Measurements from ENCODE around the gene RIPOR2.
"Not testable (repeated sequence)": the region's sequence is repeated elsewhere in the genome, so short reads cannot be mapped to it uniquely, and the experiment has no call there.

- TF ChIP-seq MZF1 (tag by site-specific recombination; IDR thresholded peaks at IDR 0.05; ENCODE audit: borderline replicate concordance); ZSCAN18 (tag by site-specific recombination; IDR thresholded peaks at IDR 0.05); ZNF621 (tag by site-specific recombination; IDR thresholded peaks at IDR 0.05); BCL11A (tag by site-specific recombination; IDR thresholded peaks at IDR 0.05; ENCODE audit: low read depth); ZNF560 (tag by site-specific recombination; IDR thresholded peaks at IDR 0.05; ENCODE audit: borderline replicate concordance); ZNF133 (tag by site-specific recombination; IDR thresholded peaks at IDR 0.05); ZNF624 (tag by site-specific recombination; IDR thresholded peaks at IDR 0.05): not testable (repeated sequence)
- TF ChIP-seq, protein P1, sequence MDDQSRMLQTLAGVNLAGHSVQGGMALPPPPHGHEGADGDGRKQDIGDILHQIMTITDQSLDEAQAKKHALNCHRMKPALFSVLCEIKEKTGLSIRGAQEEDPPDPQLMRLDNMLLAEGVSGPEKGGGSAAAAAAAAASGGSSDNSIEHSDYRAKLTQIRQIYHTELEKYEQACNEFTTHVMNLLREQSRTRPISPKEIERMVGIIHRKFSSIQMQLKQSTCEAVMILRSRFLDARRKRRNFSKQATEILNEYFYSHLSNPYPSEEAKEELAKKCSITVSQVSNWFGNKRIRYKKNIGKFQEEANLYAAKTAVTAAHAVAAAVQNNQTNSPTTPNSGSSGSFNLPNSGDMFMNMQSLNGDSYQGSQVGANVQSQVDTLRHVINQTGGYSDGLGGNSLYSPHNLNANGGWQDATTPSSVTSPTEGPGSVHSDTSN (CRISPR knock-in tag; IDR thresholded peaks at IDR 0.05), result not testable (repeated sequence)
- TF ChIP-seq, protein P2, sequence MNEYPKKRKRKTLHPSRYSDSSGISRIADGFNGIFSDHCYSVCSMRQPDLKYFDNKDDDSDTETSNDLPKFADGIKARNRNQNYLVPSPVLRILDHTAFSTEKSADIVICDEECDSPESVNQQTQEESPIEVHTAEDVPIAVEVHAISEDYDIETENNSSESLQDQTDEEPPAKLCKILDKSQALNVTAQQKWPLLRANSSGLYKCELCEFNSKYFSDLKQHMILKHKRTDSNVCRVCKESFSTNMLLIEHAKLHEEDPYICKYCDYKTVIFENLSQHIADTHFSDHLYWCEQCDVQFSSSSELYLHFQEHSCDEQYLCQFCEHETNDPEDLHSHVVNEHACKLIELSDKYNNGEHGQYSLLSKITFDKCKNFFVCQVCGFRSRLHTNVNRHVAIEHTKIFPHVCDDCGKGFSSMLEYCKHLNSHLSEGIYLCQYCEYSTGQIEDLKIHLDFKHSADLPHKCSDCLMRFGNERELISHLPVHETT (tag by site-specific recombination; IDR thresholded peaks at IDR 0.05), result not testable (repeated sequence)
- TF ChIP-seq, protein P3, sequence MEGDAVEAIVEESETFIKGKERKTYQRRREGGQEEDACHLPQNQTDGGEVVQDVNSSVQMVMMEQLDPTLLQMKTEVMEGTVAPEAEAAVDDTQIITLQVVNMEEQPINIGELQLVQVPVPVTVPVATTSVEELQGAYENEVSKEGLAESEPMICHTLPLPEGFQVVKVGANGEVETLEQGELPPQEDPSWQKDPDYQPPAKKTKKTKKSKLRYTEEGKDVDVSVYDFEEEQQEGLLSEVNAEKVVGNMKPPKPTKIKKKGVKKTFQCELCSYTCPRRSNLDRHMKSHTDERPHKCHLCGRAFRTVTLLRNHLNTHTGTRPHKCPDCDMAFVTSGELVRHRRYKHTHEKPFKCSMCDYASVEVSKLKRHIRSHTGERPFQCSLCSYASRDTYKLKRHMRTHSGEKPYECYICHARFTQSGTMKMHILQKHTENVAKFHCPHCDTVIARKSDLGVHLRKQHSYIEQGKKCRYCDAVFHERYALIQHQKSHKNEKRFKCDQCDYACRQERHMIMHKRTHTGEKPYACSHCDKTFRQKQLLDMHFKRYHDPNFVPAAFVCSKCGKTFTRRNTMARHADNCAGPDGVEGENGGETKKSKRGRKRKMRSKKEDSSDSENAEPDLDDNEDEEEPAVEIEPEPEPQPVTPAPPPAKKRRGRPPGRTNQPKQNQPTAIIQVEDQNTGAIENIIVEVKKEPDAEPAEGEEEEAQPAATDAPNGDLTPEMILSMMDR (tag by site-specific recombination; IDR thresholded peaks at IDR 0.05), result not testable (repeated sequence)
Observed at GRCh38 chr6:24948261-24948660, 12.5 kb upstream of the RIPOR2 start.

All from HEK293 (cell line).